Prostate gland (tissue), 2 donors: ENCODE measurements around the gene OPRM1.

Source experiments
- CTCF ChIP-seq, 4 experiments: fragments of 200-600 bp in 2 of 4; fragments of 450-650 bp in 2 of 4; sonication (generic) in 2 of 4; IDR thresholded peaks; 1 replicate in 3 of 4; 2 replicates in 1 of 4; pipeline ENCODE4 v1.5.1; 2016 to 2019; ENCODE audit warnings: antibody characterized with exemption in 4 of 4, mild to moderate bottlenecking in 2 of 4, moderate library complexity in 2 of 4
- POLR2A ChIP-seq: fragments of 450-650 bp; IDR thresholded peaks from one replicate; pipeline ENCODE4 v1.6.1; 2016; ENCODE audit warnings: antibody characterized with exemption, mild to moderate bottlenecking

- TF ChIP-seq CTCF (IDR thresholded peaks at IDR 0.05) (no peak), POLR2A (no peak)
Observed at GRCh38 chr6:154292066-154292465, 253.0 kb downstream of the OPRM1 start.
